GM21360 (cell line): ENCODE results near the gene AGPAT3.

Experiments used
- ATAC-seq: cut with Tn5 transposase; IDR thresholded peaks from one replicate; pipeline ENCODE4 v1.9.1; 2021; ENCODE audit warnings: mild to moderate bottlenecking, moderate library complexity; ENCODE audit not compliant: unreplicated experiment

AGPAT3 gene

DNA sequence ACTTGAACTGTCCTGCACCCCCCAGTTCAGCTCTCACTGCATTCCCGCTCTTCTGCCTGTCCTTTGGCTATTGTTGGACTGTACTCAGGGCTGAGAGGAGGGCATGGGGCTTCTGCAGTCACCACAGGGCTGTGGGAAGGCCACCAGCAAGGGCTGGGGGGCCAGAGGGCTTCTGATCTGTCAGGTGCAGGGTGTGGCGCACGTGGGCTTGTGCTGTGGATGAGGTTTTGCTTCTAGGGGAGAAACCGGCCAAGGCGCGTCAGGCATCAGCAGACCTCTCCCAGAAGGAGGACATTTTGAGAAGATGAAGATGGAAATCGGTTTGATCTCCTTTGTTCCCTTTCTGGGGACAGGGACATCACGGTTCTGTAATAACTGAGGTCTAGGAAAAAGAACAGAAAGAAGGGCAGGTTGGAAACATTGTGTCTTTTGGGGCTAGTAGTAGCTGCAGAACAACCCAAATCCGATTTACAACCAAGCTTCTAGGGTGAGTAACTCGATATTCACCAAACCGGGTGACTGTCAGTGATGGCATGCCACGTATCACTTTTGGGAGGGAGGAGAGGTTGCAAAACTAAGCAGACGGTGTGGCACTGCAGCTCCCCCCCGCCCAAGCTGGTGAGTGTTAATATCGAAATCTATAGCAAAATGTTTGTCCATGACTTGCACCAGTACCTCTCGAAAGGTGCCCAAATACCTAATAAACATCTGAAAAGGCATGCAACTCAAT lies 40.9 kb downstream of the AGPAT3 start:
- no peak for ATAC-seq

DNA sequence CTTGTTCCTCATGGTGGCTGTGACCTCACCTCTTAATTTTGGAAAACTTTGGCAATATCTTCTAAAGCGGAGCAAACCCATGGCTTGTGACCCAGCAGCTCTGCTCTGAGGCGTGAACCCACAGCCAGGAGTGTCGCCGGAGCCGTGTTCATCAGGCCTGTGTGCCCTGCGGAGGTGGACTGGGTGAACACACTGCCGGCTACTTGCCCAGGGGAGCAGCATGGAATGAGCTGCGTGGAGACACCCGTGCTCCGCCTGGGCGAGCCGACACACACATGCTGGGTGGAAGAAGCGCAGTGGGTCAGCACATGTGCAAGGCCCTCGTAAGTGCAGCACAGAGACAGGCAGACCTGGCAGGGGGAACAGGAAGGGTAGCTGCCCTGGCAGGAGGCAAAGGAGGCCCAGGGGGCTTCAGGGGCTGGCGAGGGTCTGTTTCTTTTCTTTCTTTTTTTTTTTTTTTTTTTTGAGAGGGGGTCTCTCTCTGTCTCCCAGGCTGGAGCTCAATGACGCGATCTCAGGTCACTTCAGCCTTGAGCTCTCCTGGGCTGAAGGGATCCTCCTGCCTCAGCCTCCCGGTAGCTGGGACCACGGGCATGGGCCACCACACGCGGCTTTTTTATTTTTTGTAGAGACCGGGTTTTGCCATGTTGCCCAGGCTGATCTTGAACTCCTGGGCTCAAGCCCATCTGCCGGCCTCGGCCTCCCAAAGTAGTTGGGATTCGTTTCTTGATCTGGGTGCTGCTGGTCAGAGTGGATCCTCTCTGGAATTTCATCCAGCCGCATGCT lies 41.8 kb downstream of the AGPAT3 start:
- ATAC-seq, result no peak

DNA sequence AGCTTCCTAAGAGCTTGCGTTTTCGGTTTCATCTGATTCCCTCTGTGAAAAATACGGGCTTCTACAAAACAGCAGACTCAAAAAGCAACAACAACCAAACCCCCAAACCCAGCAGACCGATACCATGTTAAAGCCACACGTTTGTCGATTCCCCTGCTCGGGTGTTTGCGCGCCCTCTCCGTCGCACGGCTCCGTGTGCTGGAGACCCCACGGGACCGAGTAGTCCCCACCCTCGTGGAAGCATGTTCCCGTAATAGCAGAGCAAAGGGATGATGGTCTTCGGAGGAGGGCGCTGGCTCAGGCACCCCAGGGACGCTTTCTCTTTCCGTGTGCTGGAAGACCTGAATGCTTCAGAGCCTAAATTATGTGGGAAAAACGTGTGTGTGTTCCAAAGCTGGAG lies 42.7 kb downstream of the AGPAT3 start:
- no peak for ATAC-seq

GRCh38 chr21:43908167-43908566 lies 43.1 kb downstream of the AGPAT3 start:
- no peak for ATAC-seq

DNA sequence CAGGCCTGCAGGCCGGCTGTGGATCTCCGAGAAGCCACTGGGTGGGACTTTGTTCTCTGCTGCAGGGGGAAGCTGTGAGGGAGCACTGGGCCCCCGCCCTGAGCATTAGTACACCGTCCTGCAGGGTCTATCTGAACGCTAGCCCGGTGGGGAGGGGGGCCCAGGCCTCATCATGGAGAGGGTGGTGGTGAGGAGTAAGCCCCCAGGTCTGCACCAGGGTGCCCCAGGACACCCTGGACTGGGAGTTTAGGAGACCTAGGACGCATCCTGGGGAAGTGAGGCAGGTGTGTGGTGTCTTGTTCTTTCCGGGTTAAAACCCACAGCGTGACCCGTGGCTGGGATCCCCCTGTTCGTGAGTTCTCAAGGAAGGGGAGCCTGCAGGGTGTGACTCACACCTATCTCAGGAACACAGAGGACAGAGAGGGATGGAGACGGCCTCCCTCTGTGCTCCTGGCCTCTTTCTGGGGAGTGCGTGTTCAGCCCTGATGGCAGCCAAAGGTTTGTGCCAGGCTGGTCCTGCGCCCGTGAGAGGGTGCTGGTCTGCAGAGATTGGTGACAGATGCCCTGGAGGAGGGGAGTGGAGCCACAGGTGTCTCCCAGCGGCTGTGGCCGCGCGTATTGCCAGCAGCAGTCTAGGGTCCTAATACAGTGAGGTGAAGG lies 44.8 kb downstream of the AGPAT3 start:
- no peak for ATAC-seq

DNA sequence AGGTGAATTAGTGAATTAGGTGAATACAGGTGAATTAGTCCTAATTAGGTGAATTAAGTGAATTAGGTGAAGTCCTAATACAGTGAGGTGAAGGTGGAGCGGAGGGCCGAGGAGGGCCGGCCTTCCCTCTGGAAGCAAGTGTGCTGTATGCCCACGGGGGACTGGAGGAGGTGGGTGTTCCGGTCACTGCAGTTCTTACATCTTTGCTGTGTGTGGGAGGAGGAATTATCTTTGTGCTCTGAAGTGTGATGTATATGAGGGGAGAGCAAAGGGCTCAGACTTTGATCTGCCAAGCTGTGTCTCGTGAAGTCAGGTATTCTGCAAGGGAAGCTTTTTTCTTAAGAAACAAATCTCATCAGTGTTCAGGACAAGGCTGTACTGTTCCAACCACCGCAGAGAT lies 45.4 kb downstream of the AGPAT3 start:
- no peak for ATAC-seq

- no peak for ATAC-seq
Measured at GRCh38 chr21:43911015-43911934, 46.3 kb downstream of the AGPAT3 start.

GRCh38 chr21:43911935-43912487 lies 47.0 kb downstream of the AGPAT3 start:
- no peak for ATAC-seq

DNA sequence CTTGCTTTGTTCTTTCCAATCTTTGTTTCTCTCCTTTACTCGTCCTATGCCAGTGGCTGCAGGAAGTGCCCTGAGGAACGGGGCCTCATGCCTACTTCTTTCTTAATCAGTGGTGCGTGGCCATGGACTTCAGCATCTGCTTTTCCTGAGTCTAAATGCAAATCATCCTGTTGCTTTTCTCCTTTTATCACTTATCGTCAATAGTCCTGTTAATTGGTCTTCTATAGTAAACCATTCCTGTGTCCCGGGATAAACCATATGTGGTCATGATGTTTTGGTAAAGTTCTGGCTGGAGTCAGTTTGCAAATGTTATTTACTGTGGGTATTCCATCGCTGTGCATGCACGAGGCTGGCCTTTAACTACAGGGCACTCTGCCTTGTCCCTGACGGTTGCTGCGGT lies 47.5 kb downstream of the AGPAT3 start:
- no peak for ATAC-seq

GRCh38 chr21:43912910-43913309 lies 47.9 kb downstream of the AGPAT3 start:
- ATAC-seq, result no peak

- no peak for ATAC-seq
Measured at GRCh38 chr21:43913928-43914327, 48.9 kb downstream of the AGPAT3 start.

DNA sequence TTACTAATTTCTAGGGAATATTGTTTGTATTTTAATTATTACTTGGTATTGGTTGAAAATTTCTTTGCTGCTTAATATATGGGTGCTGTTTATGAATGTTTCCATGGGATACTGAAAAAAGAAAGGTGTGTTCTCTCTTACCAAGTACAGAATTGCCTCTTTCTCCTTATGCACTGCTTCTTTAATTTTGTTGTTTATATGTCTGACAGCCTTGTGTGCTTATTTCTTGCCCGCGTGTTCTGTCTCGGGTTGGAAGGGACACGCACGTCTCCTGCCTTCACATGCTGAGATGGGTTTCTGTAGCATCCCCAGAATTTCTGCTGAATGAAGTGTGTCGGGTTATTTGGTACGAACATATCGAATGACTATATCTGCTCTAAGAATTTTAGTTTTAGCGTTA lies 51.1 kb downstream of the AGPAT3 start:
- no peak for ATAC-seq

DNA sequence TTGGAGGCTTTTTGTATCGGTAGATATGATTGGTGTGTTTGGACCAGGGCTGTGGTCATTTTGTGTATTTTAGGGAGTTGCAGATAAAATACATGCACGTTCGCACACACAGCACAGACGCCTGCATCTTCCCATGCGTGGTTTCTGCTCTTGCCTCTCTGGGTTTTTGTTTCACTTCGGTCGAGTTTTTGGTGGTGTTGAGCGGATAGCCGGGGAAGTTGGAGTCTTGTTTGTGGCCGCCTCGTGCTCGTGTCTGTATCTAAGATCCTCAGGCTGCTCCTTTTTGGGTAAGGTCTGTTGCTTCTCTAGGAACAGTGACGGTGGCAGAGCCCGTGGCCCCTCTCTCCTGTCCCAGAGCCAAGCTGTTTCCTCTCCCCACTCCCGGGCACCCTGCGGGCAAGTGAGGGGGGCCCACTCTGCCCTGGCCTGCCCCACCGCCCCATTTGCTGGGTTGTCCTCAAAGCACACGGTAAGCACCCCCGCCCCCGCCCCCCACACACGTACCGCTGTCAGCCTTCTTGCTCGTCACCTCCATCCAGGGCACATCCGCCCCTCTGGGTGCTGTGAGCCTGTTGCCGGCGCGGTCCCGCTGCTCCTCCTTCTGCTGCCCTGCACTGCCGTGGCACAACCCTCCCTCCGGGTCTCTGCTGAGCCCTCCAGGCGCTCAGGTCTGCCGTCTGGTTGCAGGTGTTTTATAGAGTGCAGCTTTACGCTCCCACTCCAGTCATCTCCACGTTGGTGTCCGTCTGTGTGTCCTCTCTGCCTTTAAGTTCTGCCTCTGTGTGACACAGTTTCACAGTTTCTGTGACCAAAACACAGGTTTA lies 51.9 kb downstream of the AGPAT3 start:
- ATAC-seq, result no peak

DNA sequence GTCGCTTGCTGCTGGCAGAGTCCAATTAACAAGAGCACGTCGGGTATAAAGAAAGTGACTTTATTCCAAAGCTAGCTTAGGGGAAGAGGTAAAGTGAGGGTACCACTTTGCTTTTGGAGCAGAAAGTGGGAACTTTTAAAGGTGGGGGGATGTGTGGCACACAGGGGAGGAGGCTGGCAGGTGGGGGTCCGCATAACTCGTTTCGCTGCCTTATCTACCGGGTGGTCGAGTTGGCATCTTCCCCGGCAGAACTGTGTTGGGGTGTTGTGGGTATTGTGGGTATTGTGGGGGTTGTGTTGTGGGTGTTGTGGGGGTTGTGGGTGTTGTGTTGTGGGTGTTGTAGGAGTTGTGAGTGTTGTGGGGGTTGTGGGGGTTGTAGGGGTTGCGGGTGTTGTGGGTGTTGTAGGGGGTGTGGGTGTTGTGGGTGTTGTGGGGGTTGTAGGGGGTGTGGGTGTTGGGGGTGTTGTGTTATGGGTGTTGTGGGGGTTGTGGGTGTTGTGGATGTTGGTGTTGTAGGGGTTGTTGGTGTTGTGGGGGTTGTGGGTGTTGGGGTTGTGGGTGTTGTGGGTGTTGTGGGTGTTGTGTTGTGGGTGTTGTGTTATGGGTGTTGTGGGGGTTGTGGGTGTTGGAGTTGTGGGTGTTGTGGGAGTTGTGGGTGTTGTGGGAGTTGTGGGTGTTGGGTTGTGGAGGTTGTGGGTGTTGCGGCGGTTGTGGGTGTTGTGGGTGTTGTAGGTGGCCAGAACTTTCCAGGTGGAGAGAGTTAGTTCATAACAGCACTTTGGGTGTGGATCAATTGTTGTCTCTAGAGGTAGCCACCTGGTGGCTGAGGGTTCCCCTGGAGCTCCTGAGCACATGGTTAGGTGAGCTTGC lies 52.7 kb downstream of the AGPAT3 start:
- ATAC-seq, result no peak

- ATAC-seq, result no peak
Measured at GRCh38 chr21:43918385-43918947, 53.4 kb downstream of the AGPAT3 start.

- no peak for ATAC-seq
Measured at GRCh38 chr21:43919283-43919682, 54.3 kb downstream of the AGPAT3 start.

GRCh38 chr21:43919871-43920801 lies 55.1 kb downstream of the AGPAT3 start:
- no peak for ATAC-seq
